HG03442 (cell line): Measurements from ENCODE around the gene CORIN.
"Not testable (repeated sequence)": the region's sequence is repeated elsewhere in the genome, so short reads cannot be mapped to it uniquely, and the experiment has no call there.

ENCODE experiments used
- ATAC-seq: cut with Tn5 transposase; IDR thresholded peaks from one replicate; pipeline ENCODE4 v1.9.1; 2021; ENCODE audit warnings: mild to moderate bottlenecking, moderate library complexity; ENCODE audit not compliant: unreplicated experiment

CORIN gene

DNA sequence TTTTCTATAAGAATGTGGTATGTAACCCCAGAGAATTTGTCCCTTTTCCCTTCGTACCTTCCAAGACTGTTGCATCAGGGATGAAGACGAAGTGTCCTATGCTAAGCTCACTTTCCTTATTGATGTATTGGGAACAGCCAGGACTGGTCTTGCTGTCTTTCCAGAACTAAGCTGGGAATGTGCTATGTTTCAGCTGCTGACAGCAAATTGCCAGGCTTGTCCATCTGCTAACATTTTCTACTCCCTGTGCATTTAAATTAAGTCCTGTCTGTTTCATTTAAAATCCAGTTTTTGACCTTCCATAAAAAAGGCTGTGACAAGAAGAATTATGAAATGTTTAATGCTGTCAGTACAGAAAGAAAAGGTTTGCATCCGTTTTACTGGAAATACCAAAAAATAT lies 264.9 kb downstream of the CORIN start:
- ATAC-seq, result no peak

DNA sequence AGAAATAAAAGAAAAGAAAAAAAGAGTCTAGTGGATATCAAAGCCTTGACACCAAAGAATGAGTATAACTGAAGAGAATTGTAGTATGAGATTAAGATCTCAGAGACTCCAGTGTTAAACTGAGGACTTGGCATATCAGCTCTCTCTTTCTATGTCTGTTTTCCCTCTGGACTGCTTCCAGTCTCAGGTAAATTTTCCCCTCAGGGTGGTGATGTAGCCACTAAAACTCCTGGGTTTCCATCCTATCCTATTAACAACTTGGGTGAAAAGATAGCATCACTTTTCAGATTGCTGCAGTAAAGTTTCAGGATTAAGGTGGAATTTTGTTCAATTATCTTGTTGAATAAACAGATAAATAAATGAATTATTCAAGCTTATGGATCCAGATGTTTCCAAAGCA lies 267.1 kb downstream of the CORIN start:
- ATAC-seq, result no peak

DNA sequence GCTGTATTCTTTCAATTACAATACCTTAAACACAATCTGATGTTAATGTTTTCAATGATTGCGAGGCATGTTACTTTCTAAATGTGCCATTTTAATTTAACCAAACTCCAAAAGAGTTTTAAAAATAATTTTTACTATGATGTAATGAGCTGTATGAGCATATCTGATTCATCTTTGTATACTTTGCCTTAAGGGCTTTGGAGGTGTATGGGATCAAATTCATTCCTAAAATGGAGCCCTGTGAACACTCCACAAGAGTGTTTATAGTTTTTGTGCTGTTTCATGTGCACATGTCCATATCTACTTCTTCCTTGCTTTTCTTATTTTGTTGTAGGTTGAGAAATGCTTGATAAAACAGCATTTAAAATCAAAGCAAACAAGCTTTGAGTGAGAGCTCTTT lies 270.4 kb downstream of the CORIN start:
- no peak for ATAC-seq

DNA sequence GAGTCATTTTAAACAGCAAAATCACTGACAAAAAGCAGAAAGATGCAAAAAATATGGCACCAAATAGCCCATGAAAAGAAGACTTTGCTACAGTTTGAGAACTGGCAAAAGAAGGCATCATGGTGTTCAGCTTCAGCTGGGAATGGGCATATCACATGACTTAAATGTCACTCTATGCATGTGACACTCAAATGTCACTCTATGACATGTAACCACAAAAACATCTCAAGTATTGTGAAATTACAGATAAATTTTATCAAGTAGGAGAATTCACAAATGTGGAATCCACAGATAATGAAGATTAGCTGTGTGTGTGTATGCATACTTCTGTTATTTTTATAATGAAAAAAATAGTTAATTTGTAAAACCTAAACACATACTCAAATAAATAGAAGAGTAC lies 270.9 kb downstream of the CORIN start:
- no peak for ATAC-seq

DNA sequence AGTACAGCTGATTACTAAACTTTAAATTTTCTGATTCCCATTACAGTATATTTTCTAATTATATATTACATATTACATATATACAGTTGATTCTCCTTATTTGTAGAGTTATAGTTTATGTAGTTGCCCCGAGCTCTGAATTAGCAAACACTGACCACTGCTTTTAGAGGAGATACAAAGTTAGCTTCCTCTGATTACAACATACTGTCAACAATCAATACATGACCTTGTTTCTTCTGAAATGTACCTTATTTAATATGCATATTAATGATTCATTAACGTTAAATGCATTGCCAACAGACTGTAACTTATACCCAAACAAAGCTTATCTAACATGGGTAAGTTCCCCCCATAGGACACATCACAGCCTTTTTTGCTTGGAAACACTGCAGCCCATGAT lies 271.3 kb downstream of the CORIN start:
- ATAC-seq, result no peak

DNA sequence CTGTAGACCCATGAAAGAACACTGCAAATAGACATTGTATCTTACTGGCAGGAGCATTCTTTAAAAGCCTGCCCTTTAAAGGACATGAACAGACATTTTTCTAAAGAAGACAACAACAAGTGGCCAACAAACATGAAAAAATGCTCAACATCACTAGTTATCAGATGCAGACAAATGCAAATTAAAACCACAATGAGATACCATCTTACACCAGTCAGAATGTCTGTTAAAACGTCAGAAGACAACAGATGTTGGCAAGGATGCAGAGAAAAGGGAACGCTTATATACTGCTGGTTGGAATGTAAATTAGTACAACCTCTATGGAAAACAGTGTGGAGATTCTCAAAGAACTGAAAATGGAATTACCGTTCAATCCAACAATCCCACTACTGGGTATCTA lies 275.6 kb downstream of the CORIN start:
- no peak for ATAC-seq

DNA sequence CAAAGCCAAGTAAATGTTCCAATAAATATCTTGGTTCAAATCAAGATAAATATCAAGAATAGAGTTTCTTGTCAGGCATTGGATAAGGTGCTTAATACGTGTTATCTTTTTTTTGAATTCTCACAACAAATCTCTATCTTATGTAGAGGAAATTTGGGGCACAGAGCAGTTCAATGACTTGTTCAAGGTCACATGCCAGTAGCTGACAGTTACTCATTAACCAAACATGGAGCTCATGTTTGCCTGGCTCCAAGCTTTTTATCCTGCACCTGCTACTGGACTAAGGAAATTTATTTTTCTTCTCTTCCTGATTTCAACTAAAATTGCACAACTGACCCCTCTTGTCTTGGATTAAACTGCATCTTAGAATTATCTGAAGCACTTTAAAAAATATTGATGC lies 276.5 kb downstream of the CORIN start:
- ATAC-seq, result no peak

DNA sequence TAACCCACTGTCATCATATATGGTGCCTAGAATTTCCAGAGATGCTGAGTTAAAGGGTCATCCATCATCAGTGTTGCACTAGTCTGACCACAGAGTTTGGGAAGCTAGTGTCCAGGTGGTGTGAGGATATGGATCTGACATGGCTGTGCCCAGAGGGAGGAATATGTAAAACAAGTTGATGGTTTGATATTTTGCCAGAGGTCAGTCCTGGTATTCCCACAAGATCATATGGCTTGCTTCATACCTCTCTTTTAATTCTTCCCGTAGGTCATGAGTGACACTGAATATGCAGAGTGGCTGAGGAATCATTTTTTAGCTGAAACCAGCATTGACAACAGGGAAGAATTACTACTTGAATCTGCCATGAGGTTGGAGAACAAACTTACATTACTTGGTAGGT lies 277.2 kb downstream of the CORIN start:
- no peak for ATAC-seq

DNA sequence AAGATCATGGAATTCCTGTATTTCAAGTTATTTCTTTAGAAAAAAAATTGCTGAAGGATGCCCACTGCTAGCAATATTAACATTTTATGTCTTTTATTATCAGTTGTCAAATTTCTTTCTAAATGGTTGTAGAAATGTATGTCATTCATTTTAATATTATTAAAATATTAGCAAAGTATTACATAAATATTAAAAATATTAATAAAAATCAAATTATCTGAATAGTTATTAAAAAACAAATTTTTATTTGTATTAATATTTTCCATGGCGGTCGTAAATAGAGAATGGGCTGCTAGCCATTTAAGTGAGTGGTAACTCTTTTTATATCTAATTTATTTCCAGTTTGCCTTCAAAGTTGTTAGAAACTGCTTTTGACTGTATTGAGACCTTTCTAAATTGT lies 280.6 kb downstream of the CORIN start:
- no peak for ATAC-seq

DNA sequence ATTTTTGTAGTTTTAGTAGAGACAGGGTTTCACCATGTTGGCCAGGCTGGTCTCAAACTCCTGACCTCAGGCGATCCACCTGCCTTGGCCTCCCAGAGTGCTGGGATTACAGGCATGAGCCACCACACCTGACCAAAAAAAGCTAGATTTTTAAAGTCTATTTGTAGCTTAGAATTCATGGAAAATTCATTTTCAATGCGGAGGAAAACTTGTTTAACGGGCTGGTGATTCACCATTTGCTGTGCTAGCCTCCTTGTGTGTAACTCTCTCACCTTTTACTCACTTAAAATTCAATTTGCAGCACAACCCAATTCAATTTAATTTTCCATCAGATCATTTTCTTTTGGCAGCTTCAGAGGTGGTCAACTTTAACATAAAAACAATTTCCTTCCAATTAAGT lies 281.9 kb downstream of the CORIN start:
- ATAC-seq, result not testable (repeated sequence)

DNA sequence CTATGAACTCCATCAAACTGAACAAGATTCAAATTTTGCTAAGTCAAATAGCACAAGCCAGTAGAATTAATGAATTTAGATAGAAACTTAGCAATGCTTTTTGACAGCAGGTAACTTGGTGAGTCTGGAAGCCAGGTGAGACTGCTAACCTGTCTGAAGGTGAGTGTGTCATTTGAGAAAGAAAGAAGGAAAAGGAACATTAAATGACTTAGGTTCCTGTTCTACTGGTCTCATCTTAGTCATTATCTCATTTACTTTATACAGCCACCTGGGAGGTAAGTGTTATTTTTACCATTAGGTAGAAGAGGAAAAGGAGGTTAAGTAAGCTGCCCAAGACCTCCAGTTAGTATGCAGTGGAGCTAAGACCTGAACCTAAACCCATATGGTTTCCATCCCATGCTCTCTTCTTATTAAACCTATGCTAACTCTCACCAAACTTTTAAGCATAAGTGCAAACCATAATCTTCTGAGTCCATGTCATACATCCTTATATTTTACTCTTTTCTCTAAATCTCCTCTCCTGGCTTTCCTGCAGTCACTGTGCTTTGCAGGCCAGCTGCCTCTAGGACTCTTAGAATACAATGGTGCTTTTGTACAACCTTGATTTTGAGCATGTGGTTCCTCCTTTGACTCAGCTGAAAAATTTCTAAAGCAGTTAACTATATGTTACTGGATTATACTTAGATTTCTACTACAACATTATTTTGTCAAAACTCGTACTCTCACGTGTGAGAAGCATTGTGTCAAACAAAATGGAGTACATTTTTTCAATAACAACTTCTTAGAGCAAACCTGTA lies 284.3 kb downstream of the CORIN start:
- no peak for ATAC-seq

DNA sequence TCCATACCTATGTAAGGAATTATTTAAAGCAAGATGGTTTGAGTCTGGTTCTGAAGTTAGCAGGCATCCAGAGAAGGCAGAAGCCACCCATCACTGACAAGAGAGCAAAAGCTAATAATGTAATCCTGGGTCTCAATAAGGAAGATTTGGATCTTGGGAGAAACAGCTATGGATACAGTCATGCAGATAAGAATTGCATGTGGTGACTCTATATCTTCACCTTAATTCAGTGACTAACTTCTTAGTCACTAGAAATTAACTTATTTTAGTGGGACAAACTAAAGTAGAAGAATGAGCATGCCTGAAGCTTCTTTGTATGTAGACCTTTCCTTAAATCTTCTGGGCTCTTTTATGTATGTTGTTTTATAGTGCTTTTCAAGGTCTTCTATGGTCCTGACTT lies 286.2 kb downstream of the CORIN start:
- ATAC-seq, result no peak

DNA sequence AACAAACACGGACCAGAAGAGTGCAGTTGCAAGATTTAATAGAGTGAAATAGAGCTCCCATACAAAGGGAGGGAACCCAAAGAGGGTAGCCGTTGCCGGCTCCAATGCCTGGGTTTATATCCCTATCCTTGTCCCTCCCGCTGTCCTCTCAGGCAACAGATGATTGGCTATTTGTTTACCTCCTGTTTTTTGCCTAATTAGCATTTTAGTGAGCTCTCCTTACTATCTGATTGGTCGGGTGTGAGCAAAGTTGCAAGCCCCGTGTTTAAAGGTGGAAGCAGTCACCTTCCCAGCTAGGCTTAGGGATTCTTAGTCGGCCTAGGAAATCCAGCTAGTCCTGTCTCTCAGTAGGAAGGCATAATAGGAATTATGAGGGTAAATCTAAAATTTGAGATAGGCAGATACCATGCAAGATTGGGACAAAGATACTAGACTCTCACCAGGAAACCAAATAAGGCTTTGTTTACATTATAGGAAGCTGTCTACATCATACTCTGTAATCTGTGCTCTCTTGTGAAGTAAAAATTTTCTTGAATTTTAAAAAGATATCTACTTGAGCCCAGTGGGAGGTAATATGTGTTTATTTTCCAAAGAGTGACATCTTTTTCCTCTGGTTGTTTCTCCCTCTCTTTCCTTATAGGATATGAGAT lies 286.8 kb downstream of the CORIN start:
- no peak for ATAC-seq

DNA sequence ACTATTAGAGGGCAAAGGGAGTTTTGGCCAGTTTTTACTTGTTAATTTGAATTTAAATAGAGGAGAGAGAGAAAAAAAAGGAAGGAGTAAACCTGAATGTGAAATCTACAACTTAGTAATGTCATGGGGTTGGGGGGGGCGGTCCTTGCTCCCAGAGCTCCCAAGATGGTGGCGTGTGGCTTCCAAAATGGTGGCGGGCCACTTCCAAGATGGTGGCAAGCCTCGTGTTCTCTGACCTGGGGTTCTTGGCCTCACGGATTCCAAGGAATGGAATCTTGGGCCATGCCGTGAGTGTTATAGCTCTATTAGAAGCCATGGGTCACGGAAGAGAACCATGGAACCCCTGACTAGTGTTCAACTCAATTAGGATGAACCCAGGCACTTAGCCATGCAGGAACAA lies 287.5 kb downstream of the CORIN start:
- not testable (repeated sequence) for ATAC-seq
